Measurements from ENCODE around the gene AHDC1.

DNA sequence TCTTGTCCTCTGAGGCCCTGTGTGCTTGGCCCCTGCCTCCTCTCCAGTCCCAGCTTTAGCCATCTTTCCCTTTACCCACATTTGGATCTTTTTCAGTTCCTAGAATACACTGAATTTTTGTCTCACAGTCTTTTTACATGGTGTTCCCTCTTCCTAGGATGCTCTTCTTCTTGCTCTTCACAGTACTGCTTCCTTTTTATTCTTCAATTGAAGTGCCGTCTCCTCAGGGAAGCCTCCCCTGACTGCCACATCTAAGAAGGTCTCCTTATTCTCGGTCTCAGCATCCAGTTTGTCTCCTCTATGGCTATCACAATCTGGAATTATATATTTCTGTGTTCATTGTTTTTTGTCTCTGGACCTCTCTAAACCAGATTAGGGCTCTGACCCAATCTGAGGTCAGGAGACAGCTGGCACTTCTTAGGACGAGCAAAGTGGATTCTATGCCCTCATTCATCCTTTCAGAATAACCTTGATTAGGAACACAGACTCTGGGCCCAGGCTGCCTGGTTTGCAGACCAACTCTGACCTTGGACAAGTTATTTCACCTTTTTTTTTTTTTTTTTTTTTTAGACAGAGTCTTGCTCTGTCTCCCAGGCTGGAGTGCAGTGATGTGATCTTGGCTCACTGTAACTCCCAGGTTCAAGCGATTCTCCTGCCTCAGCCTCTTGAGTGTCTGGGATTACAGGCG is 34.2 kb upstream of the AHDC1 start:
- TF ChIP-seq TAF1 (IDR thresholded peaks at IDR 0.05; ENCODE audit: low read depth) (no peak), CREB1 (IDR thresholded peaks at IDR 0.05; ENCODE audit: low read depth) (no peak), USF1 (IDR thresholded peaks at IDR 0.05) (no peak), TCF12 (IDR thresholded peaks at IDR 0.05; ENCODE audit: low read depth) (no peak), NFIC (IDR thresholded peaks at IDR 0.05) (no peak)
- TF ChIP-seq, protein P1, sequence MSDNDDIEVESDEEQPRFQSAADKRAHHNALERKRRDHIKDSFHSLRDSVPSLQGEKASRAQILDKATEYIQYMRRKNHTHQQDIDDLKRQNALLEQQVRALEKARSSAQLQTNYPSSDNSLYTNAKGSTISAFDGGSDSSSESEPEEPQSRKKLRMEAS (IDR thresholded peaks at IDR 0.05) = no peak

All from Ishikawa (cell line).